ENCODE data around the gene EDN2.

Gene EDN2

GRCh38 chr1:41444785-41445184, 39.7 kb downstream of the EDN2 start:
- Histone ChIP-seq H3K79me2 (ENCODE audit: insufficient read depth, low read length) (no peaks in the 10 kb centered on the region), H3K27me3 (ENCODE audit: insufficient read depth, low read length, poor library complexity, severe bottlenecking) (no peaks in the 10 kb centered on the region), H3K9me3 (ENCODE audit: insufficient read depth, low read depth, low read length) (peaks cover 15% of the 10 kb centered on the region; the same call in 1 of the 2 replicates), H3K9ac (ENCODE audit: low read depth, low read length, poor library complexity, severe bottlenecking) (no peak overlapping the region), H3F3A (ENCODE audit: low read depth) (no peaks in the 10 kb centered on the region), H3K4me2 (ENCODE audit: low read depth, low read length, poor library complexity, severe bottlenecking) (no peak overlapping the region), H2AFZ (ENCODE audit: low read length) (no peak overlapping the region), H3K4me3 (ENCODE audit: low read length, poor library complexity, severe bottlenecking) (no peak overlapping the region), H3K9me2 (replicated peaks; ENCODE audit: low read depth, low read length) (no peaks in the 10 kb centered on the region), H3K36me3 (ENCODE audit: insufficient read depth, low read length) (no peaks in the 10 kb centered on the region), H4K20me1 (ENCODE audit: insufficient read depth, low read length, poor library complexity, severe bottlenecking) (no peaks in the 10 kb centered on the region), H3K4me1 (ENCODE audit: insufficient read depth, low read length, poor library complexity, severe bottlenecking) (no peaks in the 10 kb centered on the region)
- TF ChIP-seq CTCF (conservative IDR thresholded peaks at IDR 0.05; ENCODE audit: low read length) (no peak), EZH2phosphoT487 (IDR thresholded peaks at IDR 0.05; ENCODE audit: borderline replicate concordance) (no peak)

GRCh38 chr1:41444246-41444645, 40.2 kb downstream of the EDN2 start:
- Histone ChIP-seq H3K36me3 (ENCODE audit: insufficient read depth, low read length) (no peaks in the 10 kb centered on the region), H3K4me2 (ENCODE audit: low read depth, low read length, poor library complexity, severe bottlenecking) (no peak overlapping the region), H3K9me2 (replicated peaks; ENCODE audit: low read depth, low read length) (no peaks in the 10 kb centered on the region), H3K79me2 (ENCODE audit: insufficient read depth, low read length) (no peaks in the 10 kb centered on the region), H3K27me3 (ENCODE audit: insufficient read depth, low read length, poor library complexity, severe bottlenecking) (no peaks in the 10 kb centered on the region), H3K9ac (ENCODE audit: low read depth, low read length, poor library complexity, severe bottlenecking) (no peak overlapping the region), H4K20me1 (ENCODE audit: insufficient read depth, low read length, poor library complexity, severe bottlenecking) (no peaks in the 10 kb centered on the region), H3K4me1 (ENCODE audit: insufficient read depth, low read length, poor library complexity, severe bottlenecking) (no peaks in the 10 kb centered on the region), H2AFZ (ENCODE audit: low read length) (no peak overlapping the region), H3K4me3 (ENCODE audit: low read length, poor library complexity, severe bottlenecking) (no peak overlapping the region), H3F3A (ENCODE audit: low read depth) (no peaks in the 10 kb centered on the region), H3K9me3 (ENCODE audit: insufficient read depth, low read depth, low read length) (peaks cover 15% of the 10 kb centered on the region; the same call in 1 of the 2 replicates)
- TF ChIP-seq CTCF (conservative IDR thresholded peaks at IDR 0.05; ENCODE audit: low read length) (peak; percentile 47), EZH2phosphoT487 (IDR thresholded peaks at IDR 0.05; ENCODE audit: borderline replicate concordance) (no peak)

GRCh38 chr1:41442697-41443251, 41.7 kb downstream of the EDN2 start:
- no peaks in the 10 kb centered on the region for H3F3A ChIP-seq (ENCODE audit: low read depth)
- H3K79me2 ChIP-seq (ENCODE audit: insufficient read depth, low read length), result no peaks in the 10 kb centered on the region
- H3K9me2 ChIP-seq (replicated peaks; ENCODE audit: low read depth, low read length), result no peaks in the 10 kb centered on the region
- no peak for TF ChIP-seq CTCF (conservative IDR thresholded peaks at IDR 0.05; ENCODE audit: low read length)
- no peak for TF ChIP-seq EZH2phosphoT487 (IDR thresholded peaks at IDR 0.05; ENCODE audit: borderline replicate concordance)
- no peak overlapping the region for H2AFZ ChIP-seq (ENCODE audit: low read length)
- H3K9me3 ChIP-seq (ENCODE audit: insufficient read depth, low read depth, low read length), result peaks cover 15% of the 10 kb centered on the region; the same call in 1 of the 2 replicates
- no peak overlapping the region for H3K4me3 ChIP-seq (ENCODE audit: low read length, poor library complexity, severe bottlenecking)
- H3K27me3 ChIP-seq (ENCODE audit: insufficient read depth, low read length, poor library complexity, severe bottlenecking), result no peaks in the 10 kb centered on the region
- no peaks in the 10 kb centered on the region for H4K20me1 ChIP-seq (ENCODE audit: insufficient read depth, low read length, poor library complexity, severe bottlenecking)
- no peaks in the 10 kb centered on the region for H3K36me3 ChIP-seq (ENCODE audit: insufficient read depth, low read length)
- no peak overlapping the region for H3K4me2 ChIP-seq (ENCODE audit: low read depth, low read length, poor library complexity, severe bottlenecking)
- no peak overlapping the region for H3K9ac ChIP-seq (ENCODE audit: low read depth, low read length, poor library complexity, severe bottlenecking)
- H3K4me1 ChIP-seq (ENCODE audit: insufficient read depth, low read length, poor library complexity, severe bottlenecking), result no peaks in the 10 kb centered on the region
